GM19239 (cell line): ENCODE measurements around the gene GLIS2.

Source experiments
- DNase-seq: peaks from one replicate; pipeline ENCODE4 v3.0.0; 2011; ENCODE audit warnings: low spot score; ENCODE audit not compliant: insufficient read length
- FAIRE-seq: peaks from 2 replicates; lab custom pipeline; 2011; peaks lifted over from hg19 to GRCh38; lab: Jason Lieb, UNC

GLIS2 gene

DNA sequence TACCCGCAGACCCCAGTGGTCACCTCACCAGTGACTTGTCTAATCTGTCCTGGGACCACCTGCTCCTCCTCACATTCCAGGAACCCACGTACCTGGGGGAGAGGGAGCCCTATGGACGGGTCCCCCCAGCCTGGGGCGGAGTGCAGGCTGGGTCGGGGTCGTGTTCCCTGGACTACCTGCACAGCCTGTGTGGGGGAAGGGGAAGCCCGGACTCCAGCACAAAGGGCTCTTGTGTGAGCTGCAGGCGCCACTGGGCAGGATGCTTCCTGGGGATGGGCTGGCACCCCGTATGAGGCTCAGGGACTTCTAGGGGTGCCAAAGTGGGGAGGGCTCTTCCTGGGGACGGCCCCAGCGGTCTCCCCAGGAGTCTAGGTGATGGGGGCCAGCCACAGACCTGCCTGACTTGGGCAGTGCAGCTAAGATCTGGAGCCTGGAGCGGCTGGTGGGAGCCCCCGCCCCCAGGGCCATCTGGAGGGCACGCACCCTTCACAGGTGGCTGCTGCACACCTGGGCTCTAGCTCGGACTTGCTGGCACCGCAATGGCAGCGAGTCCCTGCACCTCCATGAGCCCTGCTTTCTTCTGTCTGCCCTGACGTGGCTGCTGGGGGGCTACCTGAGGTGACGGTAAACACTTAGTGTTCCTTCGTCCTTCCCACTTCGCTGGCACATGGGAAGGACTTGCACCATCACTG is 63.3 kb downstream of the GLIS2 start:
- FAIRE-seq (no peak), DNase-seq (no peak)

DNA sequence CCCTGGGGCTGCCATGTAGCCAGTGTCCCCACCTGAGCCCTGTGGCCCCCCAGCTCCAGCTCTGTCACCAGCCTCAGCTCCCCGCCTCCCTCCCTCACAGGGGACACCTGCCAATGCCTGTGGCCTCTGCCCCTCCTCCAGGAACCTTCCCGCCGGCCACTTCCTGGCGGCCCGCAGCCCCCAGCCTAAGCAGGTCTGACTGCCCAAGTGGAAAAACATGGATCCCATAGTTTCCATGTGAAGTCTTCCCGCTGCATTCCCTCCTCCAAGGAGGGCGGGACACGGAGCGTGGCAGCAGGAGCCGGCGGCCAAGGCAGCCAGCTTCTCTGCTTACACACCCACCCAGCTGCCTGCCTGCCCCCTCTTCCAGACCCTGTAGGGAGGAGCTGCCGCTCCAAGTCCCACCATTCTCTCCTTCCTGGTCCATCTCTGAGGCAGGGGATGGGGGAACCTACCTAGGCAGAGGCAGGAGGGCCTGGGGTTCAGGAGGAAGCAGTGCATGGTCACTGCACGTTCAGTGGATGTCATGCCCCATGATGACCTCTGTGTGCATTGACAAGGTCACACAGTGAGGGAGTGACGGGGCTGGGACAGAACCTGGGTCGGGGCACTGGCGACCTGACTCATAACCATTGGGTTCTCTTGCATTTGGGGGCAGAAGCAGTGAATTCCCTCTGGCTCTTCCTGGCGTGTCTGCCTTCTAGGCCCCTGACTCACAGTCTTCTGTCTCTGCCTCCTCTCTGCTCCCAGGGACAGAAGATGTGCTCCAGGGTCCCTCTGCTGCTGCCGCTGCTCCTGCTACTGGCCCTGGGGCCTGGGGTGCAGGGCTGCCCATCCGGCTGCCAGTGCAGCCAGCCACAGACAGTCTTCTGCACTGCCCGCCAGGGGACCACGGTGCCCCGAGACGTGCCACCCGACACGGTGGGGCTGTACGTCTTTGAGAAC is 64.5 kb downstream of the GLIS2 start:
- FAIRE-seq (no peak), DNase-seq (no peak)

DNA sequence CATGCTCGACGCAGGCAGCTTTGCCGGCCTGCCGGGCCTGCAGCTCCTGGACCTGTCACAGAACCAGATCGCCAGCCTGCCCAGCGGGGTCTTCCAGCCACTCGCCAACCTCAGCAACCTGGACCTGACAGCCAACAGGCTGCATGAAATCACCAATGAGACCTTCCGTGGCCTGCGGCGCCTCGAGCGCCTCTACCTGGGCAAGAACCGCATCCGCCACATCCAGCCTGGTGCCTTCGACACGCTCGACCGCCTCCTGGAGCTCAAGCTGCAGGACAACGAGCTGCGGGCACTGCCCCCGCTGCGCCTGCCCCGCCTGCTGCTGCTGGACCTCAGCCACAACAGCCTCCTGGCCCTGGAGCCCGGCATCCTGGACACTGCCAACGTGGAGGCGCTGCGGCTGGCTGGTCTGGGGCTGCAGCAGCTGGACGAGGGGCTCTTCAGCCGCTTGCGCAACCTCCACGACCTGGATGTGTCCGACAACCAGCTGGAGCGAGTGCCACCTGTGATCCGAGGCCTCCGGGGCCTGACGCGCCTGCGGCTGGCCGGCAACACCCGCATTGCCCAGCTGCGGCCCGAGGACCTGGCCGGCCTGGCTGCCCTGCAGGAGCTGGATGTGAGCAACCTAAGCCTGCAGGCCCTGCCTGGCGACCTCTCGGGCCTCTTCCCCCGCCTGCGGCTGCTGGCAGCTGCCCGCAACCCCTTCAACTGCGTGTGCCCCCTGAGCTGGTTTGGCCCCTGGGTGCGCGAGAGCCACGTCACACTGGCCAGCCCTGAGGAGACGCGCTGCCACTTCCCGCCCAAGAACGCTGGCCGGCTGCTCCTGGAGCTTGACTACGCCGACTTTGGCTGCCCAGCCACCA is 65.4 kb downstream of the GLIS2 start:
- no peak for DNase-seq
- no peak for FAIRE-seq

DNA sequence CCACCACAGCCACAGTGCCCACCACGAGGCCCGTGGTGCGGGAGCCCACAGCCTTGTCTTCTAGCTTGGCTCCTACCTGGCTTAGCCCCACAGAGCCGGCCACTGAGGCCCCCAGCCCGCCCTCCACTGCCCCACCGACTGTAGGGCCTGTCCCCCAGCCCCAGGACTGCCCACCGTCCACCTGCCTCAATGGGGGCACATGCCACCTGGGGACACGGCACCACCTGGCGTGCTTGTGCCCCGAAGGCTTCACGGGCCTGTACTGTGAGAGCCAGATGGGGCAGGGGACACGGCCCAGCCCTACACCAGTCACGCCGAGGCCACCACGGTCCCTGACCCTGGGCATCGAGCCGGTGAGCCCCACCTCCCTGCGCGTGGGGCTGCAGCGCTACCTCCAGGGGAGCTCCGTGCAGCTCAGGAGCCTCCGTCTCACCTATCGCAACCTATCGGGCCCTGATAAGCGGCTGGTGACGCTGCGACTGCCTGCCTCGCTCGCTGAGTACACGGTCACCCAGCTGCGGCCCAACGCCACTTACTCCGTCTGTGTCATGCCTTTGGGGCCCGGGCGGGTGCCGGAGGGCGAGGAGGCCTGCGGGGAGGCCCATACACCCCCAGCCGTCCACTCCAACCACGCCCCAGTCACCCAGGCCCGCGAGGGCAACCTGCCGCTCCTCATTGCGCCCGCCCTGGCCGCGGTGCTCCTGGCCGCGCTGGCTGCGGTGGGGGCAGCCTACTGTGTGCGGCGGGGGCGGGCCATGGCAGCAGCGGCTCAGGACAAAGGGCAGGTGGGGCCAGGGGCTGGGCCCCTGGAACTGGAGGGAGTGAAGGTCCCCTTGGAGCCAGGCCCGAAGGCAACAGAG is 66.3 kb downstream of the GLIS2 start:
- no peak for FAIRE-seq
- no peak for DNase-seq

DNA sequence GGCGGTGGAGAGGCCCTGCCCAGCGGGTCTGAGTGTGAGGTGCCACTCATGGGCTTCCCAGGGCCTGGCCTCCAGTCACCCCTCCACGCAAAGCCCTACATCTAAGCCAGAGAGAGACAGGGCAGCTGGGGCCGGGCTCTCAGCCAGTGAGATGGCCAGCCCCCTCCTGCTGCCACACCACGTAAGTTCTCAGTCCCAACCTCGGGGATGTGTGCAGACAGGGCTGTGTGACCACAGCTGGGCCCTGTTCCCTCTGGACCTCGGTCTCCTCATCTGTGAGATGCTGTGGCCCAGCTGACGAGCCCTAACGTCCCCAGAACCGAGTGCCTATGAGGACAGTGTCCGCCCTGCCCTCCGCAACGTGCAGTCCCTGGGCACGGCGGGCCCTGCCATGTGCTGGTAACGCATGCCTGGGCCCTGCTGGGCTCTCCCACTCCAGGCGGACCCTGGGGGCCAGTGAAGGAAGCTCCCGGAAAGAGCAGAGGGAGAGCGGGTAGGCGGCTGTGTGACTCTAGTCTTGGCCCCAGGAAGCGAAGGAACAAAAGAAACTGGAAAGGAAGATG is 67.0 kb downstream of the GLIS2 start:
- no peak for DNase-seq
- no peak for FAIRE-seq

DNA sequence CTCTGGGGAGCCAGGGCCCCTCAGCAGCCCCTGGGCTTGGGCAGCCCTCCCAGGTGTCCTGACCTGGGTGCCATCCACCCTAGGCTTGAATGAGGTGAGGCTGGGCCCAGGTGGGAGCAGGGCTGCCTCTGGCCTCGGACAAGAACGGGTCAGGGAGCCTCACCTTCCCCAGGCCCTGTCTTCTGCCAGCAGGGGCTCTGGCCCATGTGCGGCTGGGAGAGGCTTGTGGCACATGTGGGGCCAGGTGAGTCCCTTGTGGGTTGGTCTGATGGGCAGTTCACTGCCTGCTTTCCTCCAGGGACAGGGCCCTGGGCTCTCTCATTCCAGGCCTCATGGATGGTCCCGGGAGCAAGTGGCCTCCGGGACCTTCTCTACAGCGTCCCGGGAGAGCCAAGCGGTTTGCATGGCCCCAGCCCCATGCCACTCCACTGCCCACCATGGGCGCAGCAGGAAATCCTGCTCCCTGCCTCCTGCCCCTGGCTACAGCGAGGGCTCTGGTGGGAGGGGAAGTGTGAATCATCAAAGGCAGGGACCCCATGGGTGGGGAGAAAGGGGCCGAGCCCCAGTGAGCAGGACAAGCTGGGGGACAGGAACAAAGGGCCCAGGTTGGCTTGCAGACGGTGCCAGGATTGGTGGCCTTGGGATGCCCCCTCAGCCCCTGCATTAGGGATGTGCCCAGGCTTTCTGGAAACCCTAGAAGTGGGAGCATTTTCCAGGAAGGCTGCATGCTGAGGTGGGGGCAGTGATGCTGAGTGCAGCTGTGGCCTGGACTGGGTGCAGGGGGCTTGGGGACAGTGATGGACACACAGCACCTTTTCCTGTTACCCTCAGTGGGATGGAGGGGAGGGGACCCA is 68.0 kb downstream of the GLIS2 start:
- no peak for DNase-seq
- no peak for FAIRE-seq

DNA sequence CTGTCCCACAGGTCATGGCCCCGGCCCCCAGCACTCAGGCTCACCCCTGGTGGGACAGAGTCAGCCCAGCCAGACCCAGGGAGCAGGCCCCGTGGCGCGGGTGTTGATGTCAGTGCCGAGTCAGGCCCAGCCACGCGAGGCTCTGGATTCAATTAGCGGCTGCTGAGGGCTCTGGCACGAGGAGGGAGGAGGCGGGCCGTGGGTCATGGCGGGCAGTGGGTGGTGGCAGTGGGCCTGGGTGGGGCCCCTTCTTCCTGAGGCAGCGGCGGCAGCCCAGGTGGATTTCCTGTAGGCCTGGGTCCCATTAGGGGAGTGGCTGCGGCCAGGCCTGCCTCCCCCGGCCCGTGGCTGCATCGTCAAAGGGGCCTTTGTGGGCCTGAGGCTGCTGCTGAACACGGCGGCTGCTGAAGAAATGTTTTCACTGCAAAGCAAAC is 68.7 kb downstream of the GLIS2 start:
- DNase-seq, result no peak
- no peak for FAIRE-seq

DNA sequence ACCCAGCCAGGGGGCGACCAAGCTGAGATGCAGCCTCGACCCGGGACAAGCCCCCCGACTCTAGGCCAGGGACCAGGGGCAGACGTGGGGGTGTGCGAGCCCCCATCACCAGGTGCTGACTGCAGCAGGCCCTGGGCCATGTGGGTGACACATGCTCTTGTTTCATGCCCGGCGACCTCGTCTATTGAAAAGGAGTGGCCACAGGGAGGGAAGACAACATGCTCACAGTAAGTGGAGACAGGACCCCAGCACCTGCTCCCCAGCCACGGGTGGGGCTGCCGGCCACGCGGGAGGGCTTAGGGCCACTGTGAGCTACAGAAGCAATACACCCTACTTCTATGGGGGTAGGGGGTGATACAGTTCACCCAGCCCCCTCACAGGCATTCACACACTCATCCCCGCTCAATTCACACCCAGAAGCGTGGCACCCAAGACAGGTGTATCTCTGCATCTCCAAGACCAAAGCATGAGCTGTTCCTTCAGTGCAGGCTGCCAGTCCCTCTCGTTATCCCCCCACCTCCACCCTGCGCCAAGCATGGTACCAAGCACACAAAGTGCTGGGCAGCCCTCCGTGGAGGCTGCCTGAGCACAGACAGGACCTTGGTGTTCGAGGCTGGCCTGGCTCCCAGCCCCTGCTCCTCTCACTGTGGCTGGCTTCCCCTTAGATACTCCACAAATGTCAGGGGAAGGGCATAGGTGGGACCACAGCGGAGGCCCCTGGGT is 69.4 kb downstream of the GLIS2 start:
- DNase-seq (no peak), FAIRE-seq (no peak)

DNA sequence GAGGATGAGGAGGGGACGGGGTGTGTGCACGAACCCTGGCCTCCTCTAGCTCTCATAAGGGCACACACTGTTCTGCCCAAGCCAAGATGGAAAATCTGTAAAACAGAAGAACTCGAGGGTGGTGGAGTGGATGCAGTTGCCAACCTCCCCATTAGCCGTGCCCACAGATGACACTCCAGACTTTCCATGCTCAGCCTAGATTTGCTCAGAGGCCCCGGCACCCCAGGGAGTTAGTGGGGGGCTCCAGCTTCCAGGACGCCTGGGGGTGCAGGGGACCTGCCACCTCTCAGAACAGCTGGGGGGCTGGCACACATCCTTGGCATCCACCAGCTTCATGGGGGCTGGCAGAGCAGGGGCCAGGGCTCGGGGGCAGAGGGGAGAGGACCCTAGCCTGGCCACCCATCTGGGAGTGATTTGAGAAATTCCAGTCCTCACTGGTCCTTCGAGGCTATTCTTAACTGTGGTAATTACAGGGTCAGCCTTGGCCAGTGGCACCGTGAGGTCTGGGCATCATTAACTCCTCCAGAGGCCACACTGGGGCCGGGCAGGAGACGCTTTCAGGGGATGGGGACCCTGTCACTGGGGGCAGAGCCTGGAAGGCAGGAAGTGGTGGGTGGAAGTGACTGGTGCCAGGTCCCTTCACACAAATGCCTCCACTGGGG is 70.1 kb downstream of the GLIS2 start:
- no peak for FAIRE-seq
- no peak for DNase-seq

DNA sequence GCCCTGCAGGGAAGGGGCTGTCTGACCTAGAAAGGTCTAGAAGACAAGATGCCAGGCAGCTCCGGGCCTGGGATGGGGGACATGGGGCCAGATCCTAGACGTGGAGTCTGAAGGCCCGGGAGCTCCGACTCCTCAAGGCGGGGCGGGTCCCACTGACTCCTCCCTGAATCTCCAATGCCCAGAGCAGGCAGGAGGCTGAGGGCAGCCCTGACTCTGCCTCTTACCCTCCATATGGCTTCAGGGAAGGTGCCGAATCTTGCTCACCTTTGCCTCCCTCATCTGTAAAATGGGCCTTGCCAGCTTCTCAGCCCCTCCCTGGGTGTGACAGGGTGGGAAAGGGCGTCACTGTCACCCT is 70.6 kb downstream of the GLIS2 start:
- DNase-seq (no peak), FAIRE-seq (no peak)

DNA sequence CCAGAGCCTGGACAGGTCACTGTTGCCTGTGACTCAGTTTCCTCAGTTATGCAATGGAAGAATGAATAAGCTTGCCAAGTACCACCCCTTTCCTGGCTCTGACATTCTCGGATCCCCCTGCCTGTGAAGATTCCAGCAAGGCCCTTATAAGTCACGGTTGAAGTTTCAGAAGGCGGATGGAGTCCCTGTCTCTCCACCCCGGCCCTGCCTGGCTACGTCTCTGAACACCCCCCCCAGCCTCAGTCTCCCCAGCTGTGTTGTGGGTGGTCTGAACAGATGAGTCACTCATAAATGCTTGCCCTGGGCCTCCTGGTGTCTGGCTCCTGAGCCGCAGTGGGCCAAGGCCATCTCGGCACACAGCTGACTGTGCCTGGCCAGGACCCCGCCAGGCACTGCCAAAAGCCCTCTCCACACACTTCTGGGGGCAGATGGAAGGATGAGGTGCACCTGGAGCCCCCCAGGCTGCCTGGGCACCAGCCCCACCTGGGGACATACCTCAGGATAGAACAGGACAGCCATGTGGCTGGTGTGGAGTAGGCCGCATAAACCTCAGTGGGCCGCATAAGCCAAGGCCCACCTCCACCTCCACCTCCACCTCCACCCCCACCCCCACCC is 71.2 kb downstream of the GLIS2 start:
- DNase-seq (no peak), FAIRE-seq (no peak)

DNA sequence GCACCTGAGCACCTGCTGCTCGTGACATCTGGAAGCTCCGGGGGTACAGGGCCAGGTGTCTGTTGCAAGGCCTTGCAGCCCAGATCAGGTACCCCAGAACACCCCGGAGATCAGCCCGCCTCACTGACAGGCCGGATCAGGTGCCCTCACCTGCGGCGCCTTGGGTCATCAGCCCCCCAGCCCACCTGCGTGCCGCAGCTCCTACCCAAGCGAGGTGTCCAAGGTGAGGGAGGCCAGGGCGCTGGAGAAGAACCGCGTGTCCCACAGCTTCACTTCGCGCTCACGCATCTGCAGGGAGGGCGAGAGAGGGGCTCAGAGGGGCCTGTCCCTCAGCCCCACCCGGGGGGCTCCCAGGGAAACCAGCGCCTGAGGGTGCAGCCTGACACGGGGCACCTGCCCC is 71.9 kb downstream of the GLIS2 start:
- no peak for FAIRE-seq
- DNase-seq, result no peak

DNA sequence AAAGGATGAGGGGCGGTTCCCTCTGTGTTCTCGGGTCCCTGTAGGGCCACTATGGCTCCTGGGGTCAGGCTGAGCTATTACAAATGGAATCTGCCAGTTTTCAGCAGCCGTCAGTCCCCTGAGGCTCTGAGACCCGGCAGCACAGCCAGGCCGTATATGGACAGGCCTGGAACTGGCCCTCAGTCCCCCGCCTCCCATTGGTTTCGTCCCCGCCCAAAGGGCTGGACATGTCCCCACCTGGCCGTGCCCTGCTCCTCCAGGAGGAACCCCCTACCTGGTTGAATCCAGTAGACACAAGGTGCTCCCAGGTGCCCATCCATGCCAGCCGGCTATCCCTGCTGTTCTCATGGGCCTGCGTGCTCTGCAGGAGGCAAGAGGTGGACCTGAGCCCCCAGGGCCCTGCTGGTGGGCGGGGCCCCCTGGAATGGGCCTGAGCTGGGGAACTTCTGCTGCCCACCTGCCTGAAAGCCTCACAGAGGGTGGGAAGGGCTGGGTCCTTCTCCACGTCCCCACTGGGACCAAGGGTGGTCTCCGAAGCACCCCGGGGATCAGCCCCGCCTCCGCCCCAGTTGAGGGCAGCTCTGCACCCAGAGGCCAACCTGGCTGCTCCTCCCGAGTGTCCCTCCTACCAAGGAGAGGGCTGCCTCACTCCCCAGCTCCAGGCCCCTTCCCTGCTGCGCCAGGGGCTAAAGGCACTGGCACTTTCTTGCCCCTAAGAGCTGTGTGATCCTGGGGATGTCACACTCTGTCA is 72.6 kb downstream of the GLIS2 start:
- DNase-seq (no peak), FAIRE-seq (no peak)
